Neural progenitor cell (in vitro differentiated cells): ENCODE data around the gene CHRNB4. TPM values are rescaled to one million over a fixed set of nuclear protein-coding genes. Genes with fewer than 3 reads are reported as not detected.

Experiments used
- DNase-seq: peaks from one replicate; pipeline ENCODE4 v3.0.0-alpha.2; 2016; ENCODE audit warnings: low spot score
- H2AFZ ChIP-seq: fragments of 200-600 bp; sonication (generic); replicated peaks from 2 replicates; pipeline ENCODE4 v1.6.1; 2016; ENCODE audit warnings: antibody characterized with exemption
- H3F3A ChIP-seq: fragments of 200-600 bp; sonication (generic); 2 replicates; pipeline ENCODE4 v1.6.1; 2016; ENCODE audit warnings: antibody characterized with exemption, low read depth
- H3K27ac ChIP-seq: fragments of 200-600 bp; sonication (generic); 2 replicates; pipeline ENCODE4 v1.5.1; 2016; ENCODE audit warnings: mild to moderate bottlenecking
- H3K27me3 ChIP-seq: fragments of 200-600 bp; sonication (generic); 2 replicates; pipeline ENCODE4 v1.6.1; 2016; ENCODE audit warnings: mild to moderate bottlenecking, moderate library complexity
- H3K36me3 ChIP-seq: fragments of 200-600 bp; sonication (generic); 2 replicates; pipeline ENCODE4 v1.5.1; 2016
- H3K4me1 ChIP-seq: fragments of 200-600 bp; sonication (generic); 2 replicates; pipeline ENCODE4 v1.6.1; 2016; ENCODE audit warnings: mixed run types
- H3K4me2 ChIP-seq: fragments of 200-600 bp; sonication (generic); 2 replicates; pipeline ENCODE4 v1.6.1; 2016
- H3K4me3 ChIP-seq: fragments of 200-600 bp; sonication (generic); 2 replicates; pipeline ENCODE4 v1.5.1; 2016
- H3K79me2 ChIP-seq: fragments of 200-600 bp; sonication (generic); 2 replicates; pipeline ENCODE4 v1.6.1; 2016; ENCODE audit warnings: low read depth
- H3K9ac ChIP-seq: fragments of 200-600 bp; sonication (generic); 2 replicates; pipeline ENCODE4 v1.6.1; 2016
- H3K9me3 ChIP-seq: fragments of 200-600 bp; sonication (generic); 2 replicates; pipeline ENCODE4 v1.5.1; 2016; ENCODE audit warnings: low read depth
- H4K20me1 ChIP-seq: fragments of 200-600 bp; sonication (generic); 2 replicates; pipeline ENCODE4 v1.6.1; 2016; ENCODE audit warnings: low read depth
- H3K27ac Mint-ChIP-seq: 3 replicates; pipeline ENCODE4 v1.8.0; 2021; ENCODE audit warnings: mixed read lengths
- H3K27me3 Mint-ChIP-seq: 2 replicates; pipeline ENCODE4 v1.8.0; 2022; ENCODE audit warnings: low read depth, mild to moderate bottlenecking, inconsistent platforms, moderate library complexity, mixed read lengths; ENCODE audit not compliant: insufficient read depth
- H3K36me3 Mint-ChIP-seq: 3 replicates; pipeline ENCODE4 v1.8.0; 2021; ENCODE audit warnings: mixed read lengths
- H3K4me1 Mint-ChIP-seq: 3 replicates; pipeline ENCODE4 v1.8.0; 2021; ENCODE audit warnings: mixed read lengths
- H3K4me3 Mint-ChIP-seq: 3 replicates; pipeline ENCODE4 v1.8.0; 2021; ENCODE audit warnings: mild to moderate bottlenecking, moderate library complexity, mixed read lengths
- H3K9me3 Mint-ChIP-seq: 3 replicates; pipeline ENCODE4 v1.8.0; 2020; ENCODE audit warnings: mixed read lengths
- EZH2 ChIP-seq: fragments of 200-600 bp; sonication (generic); IDR thresholded peaks from 2 replicates; pipeline ENCODE4 v1.6.1; 2017; ENCODE audit warnings: antibody characterized with exemption, mild to moderate bottlenecking, moderate library complexity
- EZH2phosphoT487 ChIP-seq: fragments of 200-600 bp; sonication (generic); IDR thresholded peaks from 2 replicates; pipeline ENCODE4 v1.6.1; 2017; ENCODE audit warnings: antibody characterized with exemption
- total RNA-seq: library from RNA; depleted of rRNA; stranded (reverse); fragments of >200 nt; gene quantifications from 2 replicates; pipeline ENCODE4 v1.2.3, GENCODE V29; 2015; ENCODE audit warnings: low replicate concordance
- TF ChIP-seq, protein P1 (sequence below): fragments of 200-600 bp; sonication (generic); IDR thresholded peaks from 2 replicates; pipeline ENCODE4 v1.5.1; 2017; ENCODE audit warnings: antibody characterized with exemption, mild to moderate bottlenecking

Gene CHRNB4
- total RNA-seq, 1 donor from 2014 or later, result 0.24 TPM

GRCh38 chr15:78605680-78606079, 35.3 kb downstream of the CHRNB4 start:
- peaks cover 5% of the 10 kb centered on the region for H3F3A ChIP-seq
- Mint-ChIP-seq H3K27ac (no peak overlapping the region), H3K4me1 (no peaks in the 10 kb centered on the region), H3K4me3 (no peak overlapping the region), H3K36me3 (peaks cover 7% of the 10 kb centered on the region), H3K27me3 (peaks cover 6% of the 10 kb centered on the region), H3K9me3 (peaks cover 18% of the 10 kb centered on the region)
- H3K9me3 ChIP-seq, result no peaks in the 10 kb centered on the region
- no peaks in the 10 kb centered on the region for H4K20me1 ChIP-seq
- H3K9ac ChIP-seq, result no peak overlapping the region
- no peaks in the 10 kb centered on the region for H3K79me2 ChIP-seq
- H3K4me3 ChIP-seq, result no peak overlapping the region
- no peak overlapping the region for H3K4me2 ChIP-seq
- DNase-seq, result no peak
- H3K36me3 ChIP-seq, result no peaks in the 10 kb centered on the region
- H3K27me3 ChIP-seq, result no peaks in the 10 kb centered on the region
- TF ChIP-seq EZH2phosphoT487 (no peak), EZH2 (no peak)
- TF ChIP-seq, protein P1, sequence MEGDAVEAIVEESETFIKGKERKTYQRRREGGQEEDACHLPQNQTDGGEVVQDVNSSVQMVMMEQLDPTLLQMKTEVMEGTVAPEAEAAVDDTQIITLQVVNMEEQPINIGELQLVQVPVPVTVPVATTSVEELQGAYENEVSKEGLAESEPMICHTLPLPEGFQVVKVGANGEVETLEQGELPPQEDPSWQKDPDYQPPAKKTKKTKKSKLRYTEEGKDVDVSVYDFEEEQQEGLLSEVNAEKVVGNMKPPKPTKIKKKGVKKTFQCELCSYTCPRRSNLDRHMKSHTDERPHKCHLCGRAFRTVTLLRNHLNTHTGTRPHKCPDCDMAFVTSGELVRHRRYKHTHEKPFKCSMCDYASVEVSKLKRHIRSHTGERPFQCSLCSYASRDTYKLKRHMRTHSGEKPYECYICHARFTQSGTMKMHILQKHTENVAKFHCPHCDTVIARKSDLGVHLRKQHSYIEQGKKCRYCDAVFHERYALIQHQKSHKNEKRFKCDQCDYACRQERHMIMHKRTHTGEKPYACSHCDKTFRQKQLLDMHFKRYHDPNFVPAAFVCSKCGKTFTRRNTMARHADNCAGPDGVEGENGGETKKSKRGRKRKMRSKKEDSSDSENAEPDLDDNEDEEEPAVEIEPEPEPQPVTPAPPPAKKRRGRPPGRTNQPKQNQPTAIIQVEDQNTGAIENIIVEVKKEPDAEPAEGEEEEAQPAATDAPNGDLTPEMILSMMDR, result no peak
- H3K27ac ChIP-seq, result no peak overlapping the region
- no peaks in the 10 kb centered on the region for H3K4me1 ChIP-seq
- no peak overlapping the region for H2AFZ ChIP-seq

DNA sequence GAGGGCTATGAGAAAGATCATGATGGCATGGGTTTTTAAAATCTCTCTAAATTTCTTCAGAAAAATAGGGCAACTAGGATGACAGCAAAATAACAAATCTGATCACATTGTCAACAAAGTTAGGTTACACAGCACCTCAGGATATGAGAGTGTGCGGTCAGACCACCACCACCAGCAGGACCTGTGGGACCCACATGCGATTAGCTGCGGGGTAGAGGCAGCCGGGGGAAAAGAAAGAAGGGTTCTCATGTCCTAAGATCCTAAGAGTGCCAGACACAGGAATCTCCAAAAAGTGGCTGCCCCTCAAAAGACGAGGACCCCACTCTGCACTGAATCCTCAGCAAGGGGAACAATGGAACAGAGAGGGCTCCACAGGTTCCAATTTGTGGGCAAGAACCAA, 35.8 kb downstream of the CHRNB4 start:
- H3K4me1 Mint-ChIP-seq, result no peaks in the 10 kb centered on the region
- H3K9me3 Mint-ChIP-seq, result peaks cover 16% of the 10 kb centered on the region
- H3K9ac ChIP-seq, result no peak overlapping the region
- no peak overlapping the region for H3K27ac ChIP-seq
- H4K20me1 ChIP-seq, result no peaks in the 10 kb centered on the region
- H3K27me3 Mint-ChIP-seq, result peaks cover 6% of the 10 kb centered on the region
- TF ChIP-seq EZH2phosphoT487 (no peak), EZH2 (no peak)
- TF ChIP-seq, protein P1, result no peak
- H3K27ac Mint-ChIP-seq, result no peak overlapping the region
- no peak overlapping the region for H3K4me2 ChIP-seq
- no peaks in the 10 kb centered on the region for H3K4me1 ChIP-seq
- H2AFZ ChIP-seq, result no peak overlapping the region
- peaks cover 7% of the 10 kb centered on the region for H3K36me3 Mint-ChIP-seq
- H3F3A ChIP-seq, result peaks cover 5% of the 10 kb centered on the region
- H3K27me3 ChIP-seq, result no peaks in the 10 kb centered on the region
- H3K4me3 Mint-ChIP-seq, result no peak overlapping the region
- no peak for DNase-seq
- no peak overlapping the region for H3K4me3 ChIP-seq
- H3K79me2 ChIP-seq, result no peaks in the 10 kb centered on the region
- H3K36me3 ChIP-seq, result no peaks in the 10 kb centered on the region
- H3K9me3 ChIP-seq, result no peaks in the 10 kb centered on the region

- Mint-ChIP-seq H3K27me3 (peaks cover 6% of the 10 kb centered on the region), H3K27ac (no peak overlapping the region), H3K4me1 (no peaks in the 10 kb centered on the region), H3K36me3 (peaks cover 7% of the 10 kb centered on the region), H3K9me3 (peaks cover 14% of the 10 kb centered on the region), H3K4me3 (no peak overlapping the region)
- Histone ChIP-seq H3K79me2 (no peaks in the 10 kb centered on the region), H2AFZ (no peak overlapping the region), H3K4me1 (no peaks in the 10 kb centered on the region), H3K4me3 (no peak overlapping the region), H4K20me1 (no peaks in the 10 kb centered on the region), H3K27me3 (no peaks in the 10 kb centered on the region), H3K36me3 (no peaks in the 10 kb centered on the region), H3F3A (peaks cover 5% of the 10 kb centered on the region), H3K9ac (no peak overlapping the region), H3K9me3 (no peaks in the 10 kb centered on the region), H3K4me2 (no peak overlapping the region), H3K27ac (no peak overlapping the region)
- TF ChIP-seq, protein P1, result no peak
- TF ChIP-seq EZH2 (no peak), EZH2phosphoT487 (no peak)
- no peak for DNase-seq
Measured at GRCh38 chr15:78604420-78604819, 36.6 kb downstream of the CHRNB4 start.
